ENCODE results near the gene HABP4.

- no peak for TF ChIP-seq GABPA (IDR thresholded peaks at IDR 0.05; ENCODE audit: low read depth)
- TF ChIP-seq CTCF (IDR thresholded peaks at IDR 0.05; ENCODE audit: insufficient read depth, low read length): no peak
- TF ChIP-seq SPI1 (IDR thresholded peaks at IDR 0.05; ENCODE audit: borderline replicate concordance, low read depth): no peak
- no peak for TF ChIP-seq REST (IDR thresholded peaks at IDR 0.05; ENCODE audit: insufficient replicate concordance, low read depth)
- no peak for TF ChIP-seq POLR2AphosphoS5 (IDR thresholded peaks at IDR 0.05; ENCODE audit: low read depth)
Measured at GRCh38 chr9:96524045-96524444, 74.1 kb downstream of the HABP4 start.
